ENCODE measurements around the gene SDC1.

DNA sequence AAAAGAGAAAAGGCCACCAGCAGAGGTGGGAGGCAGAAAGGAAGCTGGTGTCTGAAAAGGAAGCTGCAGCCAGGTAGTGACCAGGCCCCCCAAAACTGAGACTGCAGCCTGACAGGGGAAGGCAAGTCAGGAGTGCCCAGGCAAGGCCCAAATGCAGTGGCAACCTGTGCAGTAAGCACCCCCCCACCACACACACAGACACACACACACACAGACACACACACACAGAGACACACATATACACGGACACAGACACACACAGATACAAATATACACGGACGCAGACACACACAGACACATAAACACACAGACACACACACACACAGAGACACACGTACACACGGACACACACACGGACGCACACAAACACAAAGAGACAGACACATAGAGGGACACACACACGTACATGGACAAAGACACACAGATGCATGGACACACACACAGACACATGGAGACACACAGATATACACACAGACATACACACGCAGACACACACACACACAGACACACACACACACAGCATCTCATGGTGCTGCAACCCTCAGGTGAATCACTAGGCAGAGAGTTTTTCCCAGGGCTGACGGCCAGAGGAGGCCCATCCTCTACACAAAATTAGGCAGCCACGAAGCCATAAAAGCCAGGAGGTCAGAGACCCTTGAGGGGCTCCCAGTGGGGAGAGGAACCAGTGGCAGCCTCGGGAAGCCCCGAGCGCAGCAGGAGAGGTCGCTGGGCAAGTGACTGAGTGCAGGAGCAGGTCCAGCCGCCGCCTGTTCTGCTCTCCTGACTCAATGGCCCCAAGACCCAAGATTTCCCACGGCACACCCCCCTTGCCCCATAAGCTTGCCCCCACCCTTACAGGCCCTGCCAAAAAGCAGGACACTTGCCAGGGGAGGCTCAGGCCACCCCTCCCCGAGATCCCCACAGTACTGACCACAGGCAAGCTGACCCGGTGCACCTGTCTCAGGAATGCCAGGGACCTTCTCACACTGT lies 6.3 kb downstream of the SDC1 start:
- TF ChIP-seq, protein P1, sequence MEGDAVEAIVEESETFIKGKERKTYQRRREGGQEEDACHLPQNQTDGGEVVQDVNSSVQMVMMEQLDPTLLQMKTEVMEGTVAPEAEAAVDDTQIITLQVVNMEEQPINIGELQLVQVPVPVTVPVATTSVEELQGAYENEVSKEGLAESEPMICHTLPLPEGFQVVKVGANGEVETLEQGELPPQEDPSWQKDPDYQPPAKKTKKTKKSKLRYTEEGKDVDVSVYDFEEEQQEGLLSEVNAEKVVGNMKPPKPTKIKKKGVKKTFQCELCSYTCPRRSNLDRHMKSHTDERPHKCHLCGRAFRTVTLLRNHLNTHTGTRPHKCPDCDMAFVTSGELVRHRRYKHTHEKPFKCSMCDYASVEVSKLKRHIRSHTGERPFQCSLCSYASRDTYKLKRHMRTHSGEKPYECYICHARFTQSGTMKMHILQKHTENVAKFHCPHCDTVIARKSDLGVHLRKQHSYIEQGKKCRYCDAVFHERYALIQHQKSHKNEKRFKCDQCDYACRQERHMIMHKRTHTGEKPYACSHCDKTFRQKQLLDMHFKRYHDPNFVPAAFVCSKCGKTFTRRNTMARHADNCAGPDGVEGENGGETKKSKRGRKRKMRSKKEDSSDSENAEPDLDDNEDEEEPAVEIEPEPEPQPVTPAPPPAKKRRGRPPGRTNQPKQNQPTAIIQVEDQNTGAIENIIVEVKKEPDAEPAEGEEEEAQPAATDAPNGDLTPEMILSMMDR (IDR thresholded peaks at IDR 0.05): no peak
- TF ChIP-seq POLR2A (IDR thresholded peaks at IDR 0.05): no peak
